ENCODE data around the gene CHI3L1. TPM values are rescaled to one million over a fixed set of nuclear protein-coding genes. Genes with fewer than 3 reads are reported as not detected.

CHI3L1 gene
- total RNA-seq, 1 donor from 2014 or later: not detected

DNA sequence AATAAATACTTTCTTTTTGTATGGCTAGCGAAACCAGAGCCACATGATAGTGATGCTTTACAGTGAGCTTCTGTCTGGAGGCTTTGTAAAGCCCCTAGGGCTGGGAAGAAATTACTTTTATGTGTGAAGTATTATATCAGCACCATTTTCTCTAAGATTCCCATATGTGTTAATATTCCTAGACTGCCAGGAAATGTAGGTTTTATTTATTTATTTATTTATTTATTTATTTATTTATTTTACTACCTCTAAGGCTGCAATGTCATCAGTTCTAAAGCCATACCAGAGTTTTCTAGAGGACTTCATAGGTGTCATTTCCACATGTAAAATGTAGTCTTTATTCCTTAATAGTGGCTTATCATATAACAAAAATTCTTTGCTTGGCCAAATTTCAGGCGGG is 4.4 kb upstream of the CHI3L1 start:
- TF ChIP-seq, protein P1, sequence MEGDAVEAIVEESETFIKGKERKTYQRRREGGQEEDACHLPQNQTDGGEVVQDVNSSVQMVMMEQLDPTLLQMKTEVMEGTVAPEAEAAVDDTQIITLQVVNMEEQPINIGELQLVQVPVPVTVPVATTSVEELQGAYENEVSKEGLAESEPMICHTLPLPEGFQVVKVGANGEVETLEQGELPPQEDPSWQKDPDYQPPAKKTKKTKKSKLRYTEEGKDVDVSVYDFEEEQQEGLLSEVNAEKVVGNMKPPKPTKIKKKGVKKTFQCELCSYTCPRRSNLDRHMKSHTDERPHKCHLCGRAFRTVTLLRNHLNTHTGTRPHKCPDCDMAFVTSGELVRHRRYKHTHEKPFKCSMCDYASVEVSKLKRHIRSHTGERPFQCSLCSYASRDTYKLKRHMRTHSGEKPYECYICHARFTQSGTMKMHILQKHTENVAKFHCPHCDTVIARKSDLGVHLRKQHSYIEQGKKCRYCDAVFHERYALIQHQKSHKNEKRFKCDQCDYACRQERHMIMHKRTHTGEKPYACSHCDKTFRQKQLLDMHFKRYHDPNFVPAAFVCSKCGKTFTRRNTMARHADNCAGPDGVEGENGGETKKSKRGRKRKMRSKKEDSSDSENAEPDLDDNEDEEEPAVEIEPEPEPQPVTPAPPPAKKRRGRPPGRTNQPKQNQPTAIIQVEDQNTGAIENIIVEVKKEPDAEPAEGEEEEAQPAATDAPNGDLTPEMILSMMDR (IDR thresholded peaks at IDR 0.05; ENCODE audit: unreplicated experiment): no peak
- Mint-ChIP-seq H3K4me1 (ENCODE audit: low read depth) (peaks cover 2% of the 10 kb centered on the region), H3K36me3 (ENCODE audit: insufficient read depth) (no peaks in the 10 kb centered on the region), H3K4me3 (ENCODE audit: low read depth) (no peak overlapping the region), H3K9me3 (ENCODE audit: low read depth) (no peaks in the 10 kb centered on the region), H3K27me3 (peaks cover 80% of the 10 kb centered on the region), H3K27ac (no peak overlapping the region)
- no peak for DNase-seq (ENCODE audit: low spot score, unreplicated experiment)

DNA sequence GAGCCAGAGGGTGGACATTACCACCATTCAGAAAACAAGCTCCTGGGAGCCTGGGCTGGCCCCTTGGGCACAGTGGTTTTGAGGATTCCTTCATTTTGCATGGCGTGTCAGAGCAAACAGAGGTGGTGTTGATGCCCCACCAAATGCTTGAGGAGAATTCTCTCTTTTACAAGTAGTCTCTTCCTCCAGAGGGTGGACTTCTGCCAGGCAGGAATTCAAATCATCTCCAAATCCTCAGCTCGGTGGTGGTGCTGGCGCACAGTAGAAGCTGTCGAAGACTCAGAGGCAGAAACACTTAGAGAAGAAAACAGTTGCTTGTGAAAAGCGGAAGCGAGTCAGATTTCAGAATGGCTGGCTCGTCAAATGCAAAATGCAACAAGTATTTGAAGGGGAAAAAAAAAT is 3.4 kb upstream of the CHI3L1 start:
- TF ChIP-seq, protein P1 (IDR thresholded peaks at IDR 0.05; ENCODE audit: unreplicated experiment): no peak
- H3K36me3 Mint-ChIP-seq (ENCODE audit: insufficient read depth): no peaks in the 10 kb centered on the region
- no peak overlapping the region for H3K27ac Mint-ChIP-seq
- H3K9me3 Mint-ChIP-seq (ENCODE audit: low read depth): no peaks in the 10 kb centered on the region
- no peak for DNase-seq (ENCODE audit: low spot score, unreplicated experiment)
- H3K4me1 Mint-ChIP-seq (ENCODE audit: low read depth): peaks cover 2% of the 10 kb centered on the region
- peaks cover 81% of the 10 kb centered on the region for H3K27me3 Mint-ChIP-seq
- H3K4me3 Mint-ChIP-seq (ENCODE audit: low read depth): no peak overlapping the region

DNA sequence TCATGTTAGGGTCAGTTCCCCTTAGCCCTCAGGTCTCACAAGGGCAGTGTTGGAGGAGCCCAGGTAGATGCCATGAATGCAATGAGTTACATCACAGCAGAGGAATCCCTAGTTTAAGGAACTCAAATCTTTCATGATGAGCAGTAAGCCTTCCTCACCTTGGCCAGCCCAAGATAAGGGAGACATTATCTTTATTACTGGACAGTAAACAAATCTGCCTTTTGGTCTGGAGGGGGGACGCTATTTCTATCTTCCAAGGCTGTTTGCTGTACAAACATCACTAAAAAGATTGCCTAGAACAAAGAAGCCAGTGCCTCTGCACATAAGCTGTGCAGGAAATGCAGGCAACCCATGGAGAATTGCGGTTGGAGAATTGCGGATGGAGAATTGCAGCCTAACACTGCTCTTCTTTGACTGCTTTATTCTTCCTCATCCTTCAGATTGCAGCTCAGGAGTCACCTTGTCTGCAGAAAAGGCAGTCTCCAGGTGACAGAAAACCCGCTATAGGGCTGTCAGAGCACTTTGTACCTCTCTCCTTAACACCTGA is 2.3 kb upstream of the CHI3L1 start:
- Mint-ChIP-seq H3K4me1 (ENCODE audit: low read depth) (peaks cover 2% of the 10 kb centered on the region), H3K27me3 (peaks cover 88% of the 10 kb centered on the region), H3K9me3 (ENCODE audit: low read depth) (no peaks in the 10 kb centered on the region), H3K4me3 (ENCODE audit: low read depth) (no peak overlapping the region), H3K27ac (no peak overlapping the region), H3K36me3 (ENCODE audit: insufficient read depth) (no peaks in the 10 kb centered on the region)
- no peak for DNase-seq (ENCODE audit: low spot score, unreplicated experiment)
- TF ChIP-seq, protein P1 (IDR thresholded peaks at IDR 0.05; ENCODE audit: unreplicated experiment): no peak

DNA sequence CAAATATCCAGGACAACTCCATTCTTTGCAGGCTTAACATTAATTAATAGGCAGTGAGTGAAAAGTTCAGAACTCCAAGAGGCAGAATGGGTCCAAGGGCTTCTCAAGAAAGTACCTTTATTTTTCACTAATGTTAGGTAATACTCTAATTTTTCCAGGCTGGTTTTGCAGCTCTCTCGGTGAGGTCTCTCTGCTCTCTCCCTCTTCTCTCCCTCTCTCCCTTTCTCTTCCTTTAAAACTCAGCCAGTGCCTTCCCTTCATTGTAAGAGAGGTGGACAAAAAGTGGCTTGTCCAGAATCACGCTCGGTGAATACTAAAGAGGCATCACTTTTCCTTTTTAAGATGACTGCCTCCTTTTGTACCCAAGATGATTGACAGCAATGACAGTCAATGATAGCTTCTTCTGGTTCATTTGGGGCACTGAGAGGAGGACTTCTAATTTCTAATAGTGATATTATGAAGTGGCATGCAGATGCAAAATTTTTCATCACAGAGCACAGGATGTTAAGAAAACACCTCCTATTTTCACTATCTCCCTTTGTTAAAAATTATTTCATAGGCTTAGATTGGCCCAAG is 1.3 kb upstream of the CHI3L1 start:
- peaks cover 2% of the 10 kb centered on the region for H3K4me1 Mint-ChIP-seq (ENCODE audit: low read depth)
- H3K4me3 Mint-ChIP-seq (ENCODE audit: low read depth): no peak overlapping the region
- no peaks in the 10 kb centered on the region for H3K36me3 Mint-ChIP-seq (ENCODE audit: insufficient read depth)
- peaks cover 98% of the 10 kb centered on the region for H3K27me3 Mint-ChIP-seq
- no peaks in the 10 kb centered on the region for H3K9me3 Mint-ChIP-seq (ENCODE audit: low read depth)
- DNase-seq (ENCODE audit: low spot score, unreplicated experiment): no peak
- TF ChIP-seq, protein P1 (IDR thresholded peaks at IDR 0.05; ENCODE audit: unreplicated experiment): no peak
- no peak overlapping the region for H3K27ac Mint-ChIP-seq

DNA sequence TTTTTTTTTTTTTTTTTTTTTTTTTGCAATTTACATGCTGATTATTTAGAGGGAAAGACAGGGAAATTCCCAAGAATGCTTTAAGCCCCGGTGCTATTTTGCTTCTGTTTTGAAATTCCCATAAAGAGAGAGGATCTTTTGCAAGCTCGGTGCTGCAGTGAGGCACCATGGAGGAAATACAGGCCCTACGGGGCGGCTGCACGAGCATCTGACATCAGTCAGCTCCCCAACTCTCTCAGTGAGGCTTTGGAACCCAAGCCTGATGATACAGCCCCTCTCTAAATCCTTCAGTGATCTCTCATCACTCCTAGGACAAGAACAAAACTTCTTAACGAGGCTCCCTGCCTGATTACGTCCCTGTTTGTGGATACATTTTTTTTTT is 791 bp upstream of the CHI3L1 start:
- Mint-ChIP-seq H3K27me3 (peaks cover 98% of the 10 kb centered on the region), H3K36me3 (ENCODE audit: insufficient read depth) (no peaks in the 10 kb centered on the region), H3K4me1 (ENCODE audit: low read depth) (peaks cover 2% of the 10 kb centered on the region), H3K27ac (no peak overlapping the region), H3K4me3 (ENCODE audit: low read depth) (no peak overlapping the region), H3K9me3 (ENCODE audit: low read depth) (no peaks in the 10 kb centered on the region)
- TF ChIP-seq, protein P1 (IDR thresholded peaks at IDR 0.05; ENCODE audit: unreplicated experiment): no peak
- no peak for DNase-seq (ENCODE audit: low spot score, unreplicated experiment)
